Stimulated activated CD4-positive, alpha-beta T cell treated with anti-CD3 and anti-CD28 coated beads, Interleukin-1b, Interleukin-23, amount 100 ng/mL, for 48 hours (primary cell): ENCODE data around the gene ART1.

Experiments used
- DNase-seq: peaks from one replicate; pipeline ENCODE4 v3.0.0-alpha.2; 2020

ART1 gene

GRCh38 chr11:3666023-3666530 is 21.1 kb downstream of the ART1 start:
- DNase-seq: no peak

DNA sequence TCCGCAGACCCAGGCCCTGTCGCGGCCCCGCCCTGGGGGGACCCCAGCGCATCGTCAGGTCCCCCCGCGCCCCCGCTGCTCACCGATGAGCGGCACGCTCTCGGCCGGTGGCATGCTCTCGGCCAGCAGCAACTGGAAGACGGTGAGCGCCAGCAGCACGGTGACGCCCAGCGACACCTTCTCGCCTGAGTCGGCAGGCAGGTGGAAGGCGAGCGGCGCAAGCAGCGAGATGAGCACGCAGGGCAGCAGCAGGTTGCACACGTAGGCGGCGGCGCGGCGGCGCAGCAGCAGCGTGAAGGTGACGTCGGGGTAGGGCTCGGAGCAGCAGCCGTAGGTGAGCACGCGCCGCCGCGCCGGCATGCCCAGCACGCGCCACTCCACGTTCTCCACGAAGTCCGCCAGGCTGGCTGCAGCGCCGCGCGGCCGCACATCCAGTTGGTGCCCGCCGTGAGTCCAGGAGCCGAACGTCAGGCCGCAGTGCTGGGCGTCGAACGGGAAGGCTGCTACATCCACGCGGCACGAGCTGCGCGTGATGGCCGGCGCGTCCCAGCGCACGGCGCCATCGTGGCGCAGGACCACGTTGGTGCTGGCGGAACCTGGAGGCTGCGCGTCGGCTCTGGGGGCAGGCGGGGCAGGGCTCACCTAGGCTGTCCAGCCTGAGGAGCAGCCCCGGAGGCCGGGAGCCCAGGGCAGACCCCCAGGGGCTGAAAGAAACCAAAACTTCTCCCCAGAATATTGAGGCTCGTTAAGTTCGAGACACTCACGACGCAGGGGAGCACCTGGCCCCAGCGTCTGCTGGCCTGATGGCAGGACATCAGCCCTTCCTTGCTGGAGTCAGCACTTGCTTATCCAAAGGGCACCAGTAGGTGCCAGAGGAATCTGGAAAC is 22.5 kb downstream of the ART1 start:
- DNase-seq: no peak

- DNase-seq: no peak
Observed at GRCh38 chr11:3669128-3669527, 24.2 kb downstream of the ART1 start.

GRCh38 chr11:3669742-3670183 is 24.8 kb downstream of the ART1 start:
- no peak for DNase-seq

- no peak for DNase-seq
Observed at GRCh38 chr11:3671334-3672254, 26.7 kb downstream of the ART1 start, which contains the start of gene CHRNA10. Gene CHRNA10, minus strand, starts transcription at chr11:3671384. Its CDS starts 72 bp downstream, at chr11:3671312.

DNA sequence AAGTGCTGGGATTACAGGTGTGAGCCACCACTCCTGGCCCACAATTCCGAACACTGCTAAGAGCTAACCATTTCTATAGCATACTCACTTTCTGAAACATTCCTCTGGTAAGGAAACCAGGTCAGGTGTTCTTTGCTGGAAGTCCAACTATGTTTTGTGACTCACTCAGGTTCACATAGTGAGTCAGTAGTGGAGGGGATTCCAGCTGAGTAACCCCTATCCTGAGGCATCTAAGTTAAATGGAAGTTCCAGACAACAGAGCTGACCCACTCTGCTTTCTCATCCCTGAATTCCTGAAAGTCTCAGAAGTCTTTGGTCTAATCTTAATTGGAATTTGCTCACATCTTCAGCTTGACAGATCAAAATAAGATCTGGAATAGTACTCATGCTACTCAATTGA is 29.3 kb downstream of the ART1 start:
- no peak for DNase-seq

DNA sequence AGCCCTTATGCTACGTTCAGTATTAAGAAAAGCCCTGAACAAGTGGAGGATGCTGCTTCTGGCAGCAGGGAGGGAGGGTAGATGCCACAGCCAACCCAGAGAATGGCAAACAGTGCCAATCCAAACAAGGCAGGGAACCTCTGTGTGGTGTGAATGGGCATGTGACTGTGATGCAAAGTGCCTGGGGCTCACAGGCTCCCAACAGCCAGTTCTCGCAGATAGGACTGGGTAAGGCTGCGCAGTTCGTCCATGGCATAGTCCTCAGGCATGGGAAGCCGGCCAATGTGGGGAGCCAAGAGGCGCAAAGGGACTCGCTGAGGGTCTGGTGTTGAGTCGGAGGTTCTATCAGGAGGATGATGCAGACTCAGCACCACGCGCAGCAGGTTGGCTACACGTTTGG is 31.0 kb downstream of the ART1 start:
- no peak for DNase-seq

GRCh38 chr11:3679077-3679476 is 34.1 kb downstream of the ART1 start:
- DNase-seq: no peak

DNA sequence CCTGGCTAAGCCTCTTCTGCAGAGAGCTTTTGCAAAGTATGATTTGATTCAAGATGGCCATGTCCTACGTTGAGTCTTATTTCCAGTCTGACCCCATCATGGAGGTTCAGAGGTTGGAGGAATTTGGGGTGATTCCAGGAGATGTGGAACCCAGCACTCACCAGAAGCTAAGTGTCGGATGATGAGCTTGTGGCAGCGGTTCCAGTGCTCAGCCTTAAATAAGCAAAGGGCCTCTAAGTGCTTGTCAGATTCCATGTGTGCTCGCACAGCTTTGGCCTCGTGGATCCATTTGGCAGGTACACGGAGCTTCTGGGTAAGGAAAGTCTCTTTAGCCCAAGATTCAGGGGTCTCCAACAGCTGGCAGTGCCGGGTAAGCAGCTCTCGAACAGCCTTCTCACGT is 38.1 kb downstream of the ART1 start:
- DNase-seq: no peak

DNA sequence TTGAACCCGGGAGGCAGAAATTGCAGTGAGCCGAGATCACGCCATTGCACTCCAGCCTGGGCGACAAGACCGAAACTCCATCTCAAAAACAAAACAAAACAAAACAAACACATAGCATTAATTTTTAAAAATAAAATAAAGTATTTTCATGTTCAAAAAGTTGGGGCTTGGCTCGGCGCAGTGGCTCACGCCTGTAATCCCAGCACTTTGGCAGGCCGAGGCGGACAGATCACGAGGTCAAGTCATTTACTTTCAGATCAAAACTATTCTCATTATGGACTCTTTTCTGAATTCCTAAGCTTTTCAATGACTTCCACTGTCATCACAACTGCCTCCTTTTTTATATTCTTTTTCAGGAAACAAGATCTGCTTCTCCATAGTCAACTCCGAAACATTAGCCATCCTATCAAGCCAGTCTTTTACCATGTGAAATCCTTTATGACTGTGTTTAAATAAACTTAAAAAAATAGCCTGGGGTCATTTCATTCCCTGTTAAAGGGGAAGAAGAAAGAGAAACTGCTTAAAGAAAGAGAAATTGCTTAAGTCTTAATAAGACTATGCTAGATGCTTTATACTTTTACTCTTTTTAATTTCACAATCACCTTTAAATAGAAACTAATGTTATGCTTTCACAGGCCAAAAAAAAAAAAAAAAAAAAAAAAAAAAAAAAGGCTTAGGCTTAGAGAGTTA is 39.3 kb downstream of the ART1 start:
- no peak for DNase-seq

DNA sequence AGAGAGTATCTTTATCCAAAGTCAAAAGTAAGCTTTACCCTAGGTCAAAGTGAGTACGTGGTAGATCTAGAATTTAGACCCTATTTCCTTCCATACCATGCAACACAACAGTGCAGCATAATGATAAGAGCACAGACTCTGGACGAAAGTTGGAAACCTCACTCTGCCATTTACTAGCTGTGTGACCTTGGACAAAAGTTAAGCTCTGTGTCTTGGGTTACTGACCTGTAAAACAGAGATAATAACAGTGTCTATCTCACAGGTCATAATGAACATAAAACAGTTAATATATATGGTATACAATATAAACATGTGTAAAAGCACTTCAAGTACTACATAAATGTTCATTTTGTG is 39.9 kb downstream of the ART1 start:
- no peak for DNase-seq

DNA sequence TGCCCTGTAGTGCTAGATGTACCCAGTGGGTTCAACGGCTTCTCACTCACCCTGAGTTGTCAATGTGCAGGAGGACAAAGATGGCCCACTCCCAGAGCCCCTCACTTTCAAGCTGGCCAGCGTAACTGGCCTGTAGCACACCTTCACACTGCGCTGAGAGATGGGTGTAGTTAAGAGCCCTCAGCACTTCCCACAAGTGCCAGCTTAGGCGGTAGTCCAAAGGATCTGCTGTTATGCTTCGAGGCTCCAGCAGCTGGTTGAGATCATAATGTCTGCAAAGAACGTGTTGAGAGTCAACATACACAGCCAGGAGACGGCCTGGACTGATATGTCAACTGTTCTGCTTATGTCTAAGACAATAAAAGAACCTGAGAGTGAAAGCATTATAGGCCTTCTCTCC is 41.0 kb downstream of the ART1 start:
- DNase-seq: no peak

- DNase-seq: no peak
Observed at GRCh38 chr11:3686751-3687150, 41.8 kb downstream of the ART1 start.

- no peak for DNase-seq
Observed at GRCh38 chr11:3700410-3700809, 55.5 kb downstream of the ART1 start.

DNA sequence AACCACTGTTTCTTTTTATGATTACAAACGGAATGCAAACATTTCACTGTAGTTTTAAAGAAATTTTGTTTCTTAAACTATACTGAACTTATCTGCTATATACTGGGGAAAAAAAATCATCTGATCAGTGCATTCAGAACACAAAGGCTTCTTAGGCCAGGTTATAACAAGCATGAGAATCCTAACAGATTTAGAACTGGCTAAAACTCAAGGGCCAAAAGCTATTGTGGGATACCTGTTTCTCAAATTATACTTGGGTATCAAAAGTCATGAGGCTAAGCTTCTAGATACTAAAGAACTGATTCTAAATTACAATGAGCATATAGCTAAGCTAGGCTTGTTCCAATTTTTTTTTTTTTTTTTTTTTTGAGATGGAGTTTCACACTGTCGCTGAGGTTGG is 56.0 kb downstream of the ART1 start:
- DNase-seq: no peak

DNA sequence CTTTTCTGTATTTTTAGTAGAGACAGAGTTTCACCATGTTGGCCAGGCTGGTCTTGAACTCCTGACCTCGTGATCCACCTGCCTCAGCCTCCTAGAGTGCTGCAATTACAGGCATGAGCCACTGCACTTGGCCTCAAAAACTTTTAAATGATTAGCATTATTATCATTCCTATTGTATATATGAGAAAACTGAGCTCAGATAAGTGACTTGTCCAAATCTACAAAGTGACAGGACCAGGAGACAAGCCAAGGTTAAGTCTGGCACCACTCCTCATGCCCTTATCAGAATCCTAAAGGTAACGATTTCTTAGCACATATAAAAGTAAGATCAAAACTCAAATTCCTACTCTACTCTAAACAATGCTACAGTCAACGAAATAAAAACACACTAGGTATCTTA is 58.5 kb downstream of the ART1 start:
- DNase-seq: no peak

DNA sequence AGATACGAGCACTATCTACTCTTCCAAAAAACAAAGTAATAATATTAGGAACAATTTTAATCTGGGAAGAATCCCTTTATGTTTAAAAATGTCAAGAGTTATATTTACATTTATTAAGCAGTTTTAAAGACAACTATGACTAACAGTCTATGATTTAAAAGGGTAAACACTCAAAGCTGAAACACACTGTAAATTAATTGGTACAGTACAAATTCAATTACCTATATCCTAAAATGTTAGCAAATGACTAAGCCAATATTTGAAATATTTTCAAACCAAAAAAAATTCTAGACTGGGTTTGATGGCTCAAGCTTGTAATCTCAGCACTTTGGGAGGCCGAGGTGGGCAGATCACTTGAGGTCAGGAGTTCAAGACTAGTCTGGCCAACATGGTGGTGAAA is 62.2 kb downstream of the ART1 start:
- DNase-seq: no peak

- no peak for DNase-seq
Observed at GRCh38 chr11:3709977-3710376, 65.0 kb downstream of the ART1 start.

GRCh38 chr11:3710485-3711259 is 65.7 kb downstream of the ART1 start:
- DNase-seq: no peak

- DNase-seq: no peak
Observed at GRCh38 chr11:3712274-3712673, 67.3 kb downstream of the ART1 start.
